NCI-H345 (cell line): Measurements from ENCODE around the gene PAX8.

Experiments used
- DNase-seq: peaks from one replicate; lab custom pipeline; 2025; lab: John Stamatoyannopoulos, UW

PAX8 gene

GRCh38 chr2:113264713-113265403, 13.9 kb downstream of the PAX8 start:
- DNase-seq = no peak

- no peak for DNase-seq
Measured at GRCh38 chr2:113263546-113263945, 15.2 kb downstream of the PAX8 start.

- DNase-seq = no peak
Measured at GRCh38 chr2:113260991-113261390, 17.7 kb downstream of the PAX8 start.

- DNase-seq = no peak
Measured at GRCh38 chr2:113258471-113259147, 20.1 kb downstream of the PAX8 start.

GRCh38 chr2:113257516-113258264, 21.0 kb downstream of the PAX8 start:
- DNase-seq = no peak

GRCh38 chr2:113255140-113256070, 23.3 kb downstream of the PAX8 start:
- no peak for DNase-seq

GRCh38 chr2:113253453-113253852, 25.3 kb downstream of the PAX8 start:
- DNase-seq = no peak

GRCh38 chr2:113252047-113252590, 26.6 kb downstream of the PAX8 start:
- no peak for DNase-seq

GRCh38 chr2:113251118-113251517, 27.6 kb downstream of the PAX8 start:
- no peak for DNase-seq

GRCh38 chr2:113248997-113249770, 29.5 kb downstream of the PAX8 start:
- DNase-seq = peak; percentile 49

- no peak for DNase-seq
Measured at GRCh38 chr2:113246606-113247005, 32.1 kb downstream of the PAX8 start.

GRCh38 chr2:113245276-113245711, 33.4 kb downstream of the PAX8 start:
- DNase-seq = no peak

- no peak for DNase-seq
Measured at GRCh38 chr2:113242327-113242726, 36.4 kb downstream of the PAX8 start.

- DNase-seq = no peak
Measured at GRCh38 chr2:113240915-113241911, 37.5 kb downstream of the PAX8 start.

GRCh38 chr2:113240150-113240914, 38.4 kb downstream of the PAX8 start:
- peak; percentile 69 for DNase-seq

GRCh38 chr2:113238871-113239839, 39.6 kb downstream of the PAX8 start:
- DNase-seq = no peak

- no peak for DNase-seq
Measured at GRCh38 chr2:113237604-113238160, 41.0 kb downstream of the PAX8 start.
